ENCODE data around the gene HOXA4. TPM values are rescaled to one million over a fixed set of nuclear protein-coding genes. Genes with fewer than 3 reads are reported as not detected.

HOXA4 gene
- total RNA-seq, 1 donor = not detected

DNA sequence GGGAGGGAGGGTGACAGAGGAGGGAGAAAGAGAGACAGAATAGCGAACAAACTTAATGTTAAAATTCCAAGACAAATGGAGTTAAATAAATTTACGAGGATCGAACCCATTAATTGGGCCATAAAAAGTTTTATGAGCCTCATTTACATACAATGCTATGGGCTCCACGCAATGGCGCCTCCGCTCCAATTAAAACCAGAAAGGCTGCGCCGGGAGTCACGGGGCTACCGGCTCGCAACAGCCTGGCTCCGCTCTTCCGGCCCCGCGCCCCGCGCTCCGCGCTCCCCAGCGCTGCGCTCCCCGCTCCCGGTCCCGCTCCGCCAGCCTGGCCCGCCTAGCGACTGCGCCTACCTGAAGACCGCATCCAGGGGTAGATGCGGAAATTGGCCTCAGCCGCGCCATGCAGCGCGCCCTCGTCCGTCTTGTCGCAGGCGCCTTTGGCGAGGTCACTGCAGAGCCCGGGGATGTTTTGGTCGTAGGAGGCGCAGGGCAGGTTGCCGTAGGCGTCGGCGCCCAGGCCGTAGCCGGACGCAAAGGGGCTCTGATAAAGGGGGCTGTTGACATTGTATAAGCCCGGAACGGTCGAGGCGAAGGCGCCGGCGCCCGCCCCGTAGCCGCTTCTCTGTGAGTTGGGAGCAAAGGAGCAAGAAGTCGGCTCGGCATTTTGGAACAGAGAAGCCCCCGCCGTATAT lies 25.4 kb upstream of the HOXA4 start:
- Histone ChIP-seq H3K9me3 (ENCODE audit: low read depth, low read length) (no peaks in the 10 kb centered on the region), H3K4me1 (ENCODE audit: insufficient read depth, low read length) (peaks cover 59% of the 10 kb centered on the region), H3K4me3 (ENCODE audit: low read length) (no peak overlapping the region), H3K27me3 (ENCODE audit: insufficient read depth, low read length) (peaks cover 97% of the 10 kb centered on the region)

DNA sequence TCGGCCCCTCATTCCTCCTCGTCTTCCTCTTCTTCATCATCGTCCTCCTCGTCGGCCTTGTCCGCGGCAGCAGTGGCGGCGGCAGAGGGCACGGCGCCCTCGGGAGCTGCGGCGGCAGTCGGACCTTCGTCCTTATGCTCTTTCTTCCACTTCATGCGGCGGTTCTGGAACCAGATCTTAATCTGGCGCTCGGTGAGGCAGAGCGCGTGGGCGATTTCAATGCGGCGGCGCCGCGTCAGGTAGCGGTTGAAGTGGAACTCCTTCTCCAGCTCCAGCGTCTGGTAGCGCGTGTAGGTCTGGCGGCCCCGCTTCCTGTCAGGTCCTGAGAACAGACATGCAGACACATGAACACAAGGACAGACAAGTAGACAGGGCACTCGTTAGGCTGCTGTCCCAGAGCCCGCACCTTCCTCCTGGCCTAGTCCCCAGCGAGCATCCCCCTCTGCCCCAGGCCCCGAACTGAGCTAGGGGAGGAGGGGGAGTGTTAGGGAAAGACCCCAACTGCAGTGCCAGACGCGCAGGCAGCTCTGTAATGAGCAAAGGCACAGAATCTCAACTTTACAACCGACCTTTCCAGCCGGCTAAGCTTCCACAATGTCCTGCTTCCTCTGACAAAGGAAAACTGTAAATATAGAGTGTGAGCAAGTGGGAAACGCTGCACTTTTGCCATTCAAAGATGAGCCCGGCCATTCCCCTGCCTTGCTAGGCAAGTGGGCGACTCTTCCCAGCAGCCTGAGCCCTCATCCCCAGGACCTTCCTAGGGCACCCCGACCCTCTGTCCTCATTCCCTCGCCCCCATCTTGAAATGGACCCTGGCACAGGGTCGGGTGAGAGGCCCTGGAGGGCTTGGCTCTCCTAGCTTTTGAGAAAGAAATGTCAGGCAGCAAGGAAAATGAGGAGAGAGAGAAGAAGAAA lies 24.6 kb upstream of the HOXA4 start:
- H3K27me3 ChIP-seq (ENCODE audit: insufficient read depth, low read length) = peaks cover 98% of the 10 kb centered on the region
- no peak overlapping the region for H3K4me3 ChIP-seq (ENCODE audit: low read length)
- peaks cover 59% of the 10 kb centered on the region for H3K4me1 ChIP-seq (ENCODE audit: insufficient read depth, low read length)
- H3K9me3 ChIP-seq (ENCODE audit: low read depth, low read length) = no peaks in the 10 kb centered on the region

- no peak overlapping the region for H3K4me3 ChIP-seq (ENCODE audit: low read length)
- peaks cover 56% of the 10 kb centered on the region for H3K4me1 ChIP-seq (ENCODE audit: insufficient read depth, low read length)
- H3K27me3 ChIP-seq (ENCODE audit: insufficient read depth, low read length) = peaks cover 98% of the 10 kb centered on the region
- H3K9me3 ChIP-seq (ENCODE audit: low read depth, low read length) = no peaks in the 10 kb centered on the region
Measured at GRCh38 chr7:27154369-27154768, 23.8 kb upstream of the HOXA4 start.

DNA sequence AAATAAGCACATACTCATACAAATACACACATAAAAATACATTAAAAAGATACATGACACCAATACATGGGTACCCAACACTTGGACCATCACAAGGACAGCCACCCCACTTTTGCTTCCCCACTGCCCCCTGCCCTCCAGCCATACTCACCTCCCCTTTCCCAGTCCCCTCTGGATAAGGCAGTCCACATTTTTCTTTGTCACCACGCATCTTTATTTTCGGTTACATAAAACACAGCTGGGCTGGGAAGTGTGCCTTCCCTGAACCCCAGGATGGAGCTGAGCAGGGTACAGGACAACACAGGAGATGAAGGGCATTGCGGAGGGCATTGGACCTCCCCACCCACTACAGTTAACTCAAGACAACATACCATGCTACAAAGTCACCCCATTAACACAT lies 23.0 kb upstream of the HOXA4 start:
- no peaks in the 10 kb centered on the region for H3K9me3 ChIP-seq (ENCODE audit: low read depth, low read length)
- no peak overlapping the region for H3K4me3 ChIP-seq (ENCODE audit: low read length)
- H3K4me1 ChIP-seq (ENCODE audit: insufficient read depth, low read length) = peaks cover 54% of the 10 kb centered on the region
- H3K27me3 ChIP-seq (ENCODE audit: insufficient read depth, low read length) = peaks cover 98% of the 10 kb centered on the region

DNA sequence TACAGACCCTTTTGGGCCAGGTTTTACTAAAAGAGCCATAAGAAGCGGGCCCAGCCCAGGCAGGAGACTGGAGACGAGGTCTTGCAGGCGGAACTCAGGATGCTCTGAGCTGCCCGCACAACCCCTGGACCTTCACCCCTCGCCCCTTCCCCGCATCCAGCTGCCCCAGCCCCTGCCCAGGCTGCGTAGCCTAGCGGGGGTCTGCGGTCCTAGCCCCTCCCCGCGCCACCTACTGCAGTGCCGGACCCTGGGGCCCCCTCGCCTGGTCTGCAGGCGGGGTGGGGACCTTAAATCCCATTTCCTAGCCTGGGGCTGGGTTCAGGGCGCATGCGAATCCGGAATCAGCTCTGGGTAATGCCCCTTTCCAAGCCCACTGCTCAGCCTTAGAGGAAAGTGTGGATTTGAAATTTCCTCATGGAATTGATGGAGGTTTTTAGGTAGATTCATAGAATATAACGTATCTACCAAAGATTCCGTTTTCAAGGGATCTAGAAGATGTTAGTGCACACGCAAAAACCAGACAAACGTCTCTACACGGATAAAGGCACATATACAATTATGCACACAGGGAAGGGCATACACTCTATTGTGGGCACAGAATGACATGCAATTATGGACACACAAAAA lies 22.4 kb upstream of the HOXA4 start:
- Histone ChIP-seq H3K9me3 (ENCODE audit: low read depth, low read length) (no peaks in the 10 kb centered on the region), H3K27me3 (ENCODE audit: insufficient read depth, low read length) (peaks cover 98% of the 10 kb centered on the region), H3K4me3 (ENCODE audit: low read length) (no peak overlapping the region), H3K4me1 (ENCODE audit: insufficient read depth, low read length) (peaks cover 58% of the 10 kb centered on the region)

DNA sequence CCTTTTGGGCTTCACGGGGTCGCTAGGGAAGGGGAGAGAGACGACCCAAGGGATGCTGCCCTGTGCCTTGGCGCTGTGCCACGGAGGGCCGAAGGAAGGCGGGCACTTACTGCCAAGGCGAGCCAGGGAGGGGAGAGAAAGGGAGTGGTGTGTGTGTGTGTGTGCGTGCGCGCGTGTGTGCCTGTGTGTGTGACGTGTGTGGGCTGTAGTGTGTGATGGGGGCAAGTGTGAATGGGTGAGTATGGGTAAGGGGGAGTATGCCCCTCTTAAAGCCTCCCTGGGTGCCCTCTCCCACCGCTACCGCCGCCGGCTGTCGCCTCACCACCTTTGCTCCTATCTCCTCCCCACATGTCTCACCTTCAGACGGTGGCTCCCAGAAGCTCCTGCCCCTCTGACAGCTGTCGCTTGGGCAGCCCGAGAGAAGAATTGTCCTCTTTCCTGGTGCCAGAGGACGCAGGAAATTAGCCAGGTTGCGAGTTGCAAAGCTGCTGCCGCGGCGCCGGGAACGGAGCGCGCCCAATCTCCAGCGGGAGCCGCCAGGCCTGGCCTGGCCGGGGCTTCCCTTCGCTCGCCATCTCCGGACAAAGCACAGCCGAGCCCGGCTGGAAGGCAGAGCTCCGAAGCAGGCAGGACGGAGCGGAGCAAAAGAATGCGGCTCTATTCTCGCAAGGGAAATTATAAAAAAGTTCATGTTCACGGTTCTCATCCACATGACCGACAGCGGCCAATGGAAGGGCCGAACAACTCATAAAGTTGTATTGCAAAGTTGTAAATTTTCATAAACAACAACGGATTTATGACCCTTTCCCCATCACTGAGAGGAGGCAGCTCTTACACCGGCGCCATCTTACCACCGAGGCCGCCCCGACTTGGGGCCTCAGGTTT lies 21.6 kb upstream of the HOXA4 start, which contains the start of gene HOXA3:
TSS of gene HOXA3 (minus strand) at position 653 of the 885 bp plus-strand sequence. CDS start 41,943 bp downstream, outside the sequence.
- Histone ChIP-seq H3K4me1 (ENCODE audit: insufficient read depth, low read length) (peaks cover 65% of the 10 kb centered on the region), H3K27me3 (ENCODE audit: insufficient read depth, low read length) (peaks cover 97% of the 10 kb centered on the region), H3K4me3 (ENCODE audit: low read length) (no peak within 1 kb of the TSS), H3K9me3 (ENCODE audit: low read depth, low read length) (no peaks in the 10 kb centered on the region)

DNA sequence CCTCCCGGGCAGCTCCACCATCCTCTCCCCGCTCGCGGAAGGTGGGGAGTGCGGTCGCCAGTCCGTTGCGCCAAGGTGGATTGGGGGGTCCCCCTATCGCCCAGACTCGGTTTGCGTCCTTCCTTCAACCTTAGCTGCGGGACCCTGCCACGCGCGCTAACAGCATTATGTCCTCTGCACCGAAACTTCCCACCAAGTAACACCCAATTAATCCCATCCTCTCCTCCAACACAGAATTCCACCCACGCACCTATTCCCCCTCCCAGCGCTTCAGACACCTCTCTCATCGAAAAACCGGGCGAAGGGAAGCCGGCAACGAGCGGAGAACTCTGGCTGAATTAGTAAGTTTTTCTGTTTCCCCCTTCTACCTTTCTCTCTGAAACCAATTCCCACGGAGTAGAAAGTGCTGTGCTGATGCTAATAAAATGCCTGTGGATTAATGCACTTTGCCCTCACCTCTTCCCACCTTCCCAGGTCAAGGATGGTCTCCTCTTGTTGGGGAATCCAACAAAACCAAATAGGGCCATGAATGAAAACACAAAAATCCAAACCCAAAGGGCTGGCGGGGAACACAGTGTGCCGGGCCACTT lies 20.9 kb upstream of the HOXA4 start:
- Histone ChIP-seq H3K4me3 (ENCODE audit: low read length) (peak overlapping the region; percentile 5), H3K4me1 (ENCODE audit: insufficient read depth, low read length) (peaks cover 63% of the 10 kb centered on the region), H3K9me3 (ENCODE audit: low read depth, low read length) (no peaks in the 10 kb centered on the region), H3K27me3 (ENCODE audit: insufficient read depth, low read length) (peaks cover 99% of the 10 kb centered on the region)

GRCh38 chr7:27150568-27151340 lies 20.2 kb upstream of the HOXA4 start:
- H3K4me3 ChIP-seq (ENCODE audit: low read length) = peak overlapping the region; percentile 5
- peaks cover 56% of the 10 kb centered on the region for H3K4me1 ChIP-seq (ENCODE audit: insufficient read depth, low read length)
- H3K9me3 ChIP-seq (ENCODE audit: low read depth, low read length) = no peaks in the 10 kb centered on the region
- peaks cover 99% of the 10 kb centered on the region for H3K27me3 ChIP-seq (ENCODE audit: insufficient read depth, low read length)

GRCh38 chr7:27149842-27150567 lies 19.4 kb upstream of the HOXA4 start:
- peaks cover 49% of the 10 kb centered on the region for H3K4me1 ChIP-seq (ENCODE audit: insufficient read depth, low read length)
- no peaks in the 10 kb centered on the region for H3K9me3 ChIP-seq (ENCODE audit: low read depth, low read length)
- no peak overlapping the region for H3K4me3 ChIP-seq (ENCODE audit: low read length)
- H3K27me3 ChIP-seq (ENCODE audit: insufficient read depth, low read length) = peaks cover 97% of the 10 kb centered on the region

DNA sequence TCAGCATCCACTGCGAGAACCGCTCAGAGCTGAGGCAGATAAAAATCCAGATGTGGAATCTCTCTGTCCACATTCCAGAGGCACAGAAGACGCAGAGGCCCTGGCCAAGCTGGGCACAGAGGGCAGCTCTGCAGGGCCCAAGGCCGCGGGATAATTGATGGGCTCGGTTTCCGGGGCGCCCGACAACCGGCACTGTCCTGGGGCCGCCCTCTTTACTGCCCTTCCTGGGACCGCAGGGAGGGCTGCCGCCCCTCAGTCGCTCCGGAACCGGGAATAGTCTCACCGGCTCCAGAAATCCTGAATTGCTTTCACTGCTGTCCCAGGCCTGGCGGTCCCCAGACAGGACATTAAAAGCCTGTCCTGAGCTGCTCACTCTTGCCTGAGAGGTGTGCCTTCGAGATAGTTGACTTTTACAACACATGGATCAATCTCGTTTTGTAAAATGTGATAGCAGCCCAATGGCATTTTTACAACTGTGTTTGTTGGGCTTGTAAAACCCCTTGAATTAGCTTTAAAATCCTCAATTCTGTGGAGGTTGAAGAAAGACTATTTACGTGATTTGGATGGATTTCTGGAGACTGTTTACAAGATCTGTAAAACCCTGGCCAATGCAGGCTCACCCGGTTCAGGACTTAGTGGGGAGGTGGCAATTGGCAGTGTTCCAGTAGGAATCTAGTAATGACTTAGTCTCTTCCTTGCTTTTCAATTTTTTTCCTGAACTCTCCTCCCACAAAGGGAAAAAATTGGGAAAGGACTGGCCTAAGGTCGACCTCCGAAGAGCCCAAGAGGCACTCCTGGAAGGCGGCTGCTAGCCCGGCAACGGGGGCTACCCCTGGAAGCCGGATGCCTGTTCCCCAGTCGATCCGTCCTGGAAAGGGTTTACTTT lies 18.4 kb upstream of the HOXA4 start:
- Histone ChIP-seq H3K4me1 (ENCODE audit: insufficient read depth, low read length) (peaks cover 43% of the 10 kb centered on the region), H3K27me3 (ENCODE audit: insufficient read depth, low read length) (peaks cover 91% of the 10 kb centered on the region), H3K9me3 (ENCODE audit: low read depth, low read length) (no peaks in the 10 kb centered on the region), H3K4me3 (ENCODE audit: low read length) (no peak overlapping the region)

- H3K9me3 ChIP-seq (ENCODE audit: low read depth, low read length) = no peaks in the 10 kb centered on the region
- H3K4me1 ChIP-seq (ENCODE audit: insufficient read depth, low read length) = peaks cover 43% of the 10 kb centered on the region
- peaks cover 85% of the 10 kb centered on the region for H3K27me3 ChIP-seq (ENCODE audit: insufficient read depth, low read length)
- no peak overlapping the region for H3K4me3 ChIP-seq (ENCODE audit: low read length)
Measured at GRCh38 chr7:27148031-27148755, 17.6 kb upstream of the HOXA4 start.

Data from mononuclear cell (primary cell).